ENCODE measurements around the gene PLOD3. TPM values are rescaled to one million over a fixed set of nuclear protein-coding genes. Genes with fewer than 3 reads are reported as not detected.

Gene PLOD3
- total RNA-seq, 1 experiment from 2014 or later: 74.5 TPM

DNA sequence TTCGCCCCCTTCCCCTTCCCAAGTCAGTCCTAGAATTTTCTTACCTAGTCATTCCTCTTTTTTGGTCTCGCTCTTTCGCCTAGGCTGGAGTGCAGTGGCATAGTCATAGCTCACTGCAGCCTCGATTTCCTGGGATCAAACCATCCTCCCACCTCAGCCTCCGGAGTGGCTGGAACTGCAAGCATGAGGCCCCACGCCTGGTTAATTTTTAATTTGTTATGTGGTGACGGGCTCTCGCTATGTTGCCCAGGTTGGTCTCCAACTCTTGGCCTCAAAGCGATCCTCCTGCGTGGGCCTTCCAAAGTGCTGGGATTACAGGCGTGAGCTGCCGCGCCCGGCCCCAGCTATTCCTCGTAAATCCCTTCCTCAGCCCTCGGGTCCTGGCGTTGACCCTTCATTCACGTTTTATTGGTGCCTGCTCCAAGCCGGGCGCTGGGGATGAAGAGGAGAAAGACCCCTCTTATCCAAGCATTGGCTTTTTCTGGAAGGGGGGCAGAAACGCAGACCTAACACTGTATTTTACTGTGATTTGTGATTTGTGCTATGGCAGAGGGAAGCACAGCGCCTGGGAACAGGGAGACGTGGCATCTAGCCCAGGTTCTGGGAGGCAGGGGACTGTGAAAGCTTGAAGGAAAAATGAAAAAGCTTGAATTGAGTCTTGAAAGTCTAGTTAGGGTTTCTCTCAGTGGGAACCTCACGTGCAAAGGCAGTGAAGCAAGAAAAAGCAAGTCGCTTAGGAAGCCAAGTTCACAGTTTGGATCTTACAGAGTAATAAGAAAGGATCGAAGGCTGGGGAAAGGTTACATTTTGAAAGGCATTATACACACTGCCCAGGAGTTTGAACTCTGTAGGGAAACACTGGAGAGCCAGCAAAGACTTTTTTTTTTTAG lies 1.1 kb upstream of the PLOD3 start:
- no peak overlapping the region for H2BK20ac ChIP-seq (ENCODE audit: low read depth, low read length, poor library complexity, severe bottlenecking)
- H2BK15ac ChIP-seq (ENCODE audit: low read depth, low read length): no peak overlapping the region
- no peak for DNase-seq
- Mint-ChIP-seq H3K27ac (peak overlapping the region; percentile 66 to 95 (median 80)), H3K9me3 (no peaks in the 10 kb centered on the region), H3K4me1 (peaks cover 19 to 23% of the 10 kb centered on the region in 2 experiments), H3K27me3 (ENCODE audit: low read depth) (no peaks in the 10 kb centered on the region; the same call in 1 of the 2 replicates), H3K4me3 (peak overlapping the region; percentile 96 to 99), H3K36me3 (ENCODE audit: insufficient read depth in 1 of 3, low read depth in 3 of 3) (peaks cover 10 to 38% (median 19%) of the 10 kb centered on the region in 3 experiments)
- no peak overlapping the region for H3K23ac ChIP-seq (ENCODE audit: insufficient read length, low read depth, low read length)
- no peak overlapping the region for H2AFZ ChIP-seq (ENCODE audit: low read length)
- TF ChIP-seq, protein P1, sequence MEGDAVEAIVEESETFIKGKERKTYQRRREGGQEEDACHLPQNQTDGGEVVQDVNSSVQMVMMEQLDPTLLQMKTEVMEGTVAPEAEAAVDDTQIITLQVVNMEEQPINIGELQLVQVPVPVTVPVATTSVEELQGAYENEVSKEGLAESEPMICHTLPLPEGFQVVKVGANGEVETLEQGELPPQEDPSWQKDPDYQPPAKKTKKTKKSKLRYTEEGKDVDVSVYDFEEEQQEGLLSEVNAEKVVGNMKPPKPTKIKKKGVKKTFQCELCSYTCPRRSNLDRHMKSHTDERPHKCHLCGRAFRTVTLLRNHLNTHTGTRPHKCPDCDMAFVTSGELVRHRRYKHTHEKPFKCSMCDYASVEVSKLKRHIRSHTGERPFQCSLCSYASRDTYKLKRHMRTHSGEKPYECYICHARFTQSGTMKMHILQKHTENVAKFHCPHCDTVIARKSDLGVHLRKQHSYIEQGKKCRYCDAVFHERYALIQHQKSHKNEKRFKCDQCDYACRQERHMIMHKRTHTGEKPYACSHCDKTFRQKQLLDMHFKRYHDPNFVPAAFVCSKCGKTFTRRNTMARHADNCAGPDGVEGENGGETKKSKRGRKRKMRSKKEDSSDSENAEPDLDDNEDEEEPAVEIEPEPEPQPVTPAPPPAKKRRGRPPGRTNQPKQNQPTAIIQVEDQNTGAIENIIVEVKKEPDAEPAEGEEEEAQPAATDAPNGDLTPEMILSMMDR (conservative IDR thresholded peaks at IDR 0.05): no peak
- no peak overlapping the region for H3K27ac ChIP-seq (ENCODE audit: insufficient read length, low read depth, low read length)
- peaks cover 3% of the 10 kb centered on the region; the same call in 1 of the 2 replicates for H3K4me1 ChIP-seq (ENCODE audit: insufficient read depth, low read length)
- H3K9ac ChIP-seq (ENCODE audit: extremely low read depth, insufficient read length, low read length): peak overlapping the region; percentile 71
- no CpG with 5 or more reads among the region's 26 CpGs for WGBS (ENCODE audit: extremely low coverage, insufficient read length, low lambda C conversion rate)
- no peaks in the 10 kb centered on the region for H3K79me1 ChIP-seq (ENCODE audit: insufficient read depth, low read depth, low read length, poor library complexity, severe bottlenecking)
- H3K79me2 ChIP-seq (ENCODE audit: insufficient read depth, low read length): no peaks in the 10 kb centered on the region
- H2BK12ac ChIP-seq (ENCODE audit: insufficient read length, low read depth, low read length): no peak overlapping the region
- H4K5ac ChIP-seq (ENCODE audit: insufficient read length, low read depth, low read length): no peak overlapping the region
- no peak overlapping the region for H3K56ac ChIP-seq (ENCODE audit: insufficient read length, low read depth, low read length)
- H4K8ac ChIP-seq (replicated peaks; ENCODE audit: insufficient read length, low read depth, low read length): no peak overlapping the region
- H2BK120ac ChIP-seq (ENCODE audit: low read depth, low read length, poor library complexity, severe bottlenecking): no peak overlapping the region
- H3K14ac ChIP-seq (ENCODE audit: insufficient read depth, low read length): no peak overlapping the region
- no peak overlapping the region for H3K4ac ChIP-seq (ENCODE audit: low read depth, low read length)
- no peaks in the 10 kb centered on the region for H3K27me3 ChIP-seq (ENCODE audit: insufficient read depth, low read length)
- H3K18ac ChIP-seq (ENCODE audit: insufficient read length, low read depth, low read length): no peak overlapping the region
- no peak overlapping the region for H4K91ac ChIP-seq (ENCODE audit: insufficient read length, low read depth, low read length)
- H2AK5ac ChIP-seq (ENCODE audit: insufficient read length, low read length): no peak overlapping the region
- H3K23me2 ChIP-seq (ENCODE audit: insufficient read length, low read depth, low read length, poor library complexity, severe bottlenecking): peaks cover 7% of the 10 kb centered on the region
- no peak overlapping the region for H2BK5ac ChIP-seq (ENCODE audit: insufficient read length, low read length)
- no peaks in the 10 kb centered on the region for H4K20me1 ChIP-seq (ENCODE audit: control insufficient read depth, insufficient read depth, insufficient read length)
- no peak overlapping the region for H3T11ph ChIP-seq (ENCODE audit: low read length)
- no peaks in the 10 kb centered on the region for H3K9me3 ChIP-seq (ENCODE audit: control insufficient read depth, low read depth, low read length)
- peak overlapping the region; percentile 50 for H3K4me2 ChIP-seq (ENCODE audit: insufficient read depth, insufficient read length, low read length)

All from H9 (cell line).